KMS-11 (cell line): Measurements from ENCODE around the gene FBXO38.

ENCODE experiments used
- H2AFZ ChIP-seq: fragments of 200-600 bp; sonication (generic); 2 replicates; pipeline ENCODE4 v1.6.1; 2016; ENCODE audit warnings: antibody characterized with exemption, mixed run types, low read depth
- H3K27ac ChIP-seq: fragments of 200-600 bp; sonication (generic); 2 replicates; pipeline ENCODE4 v1.6.1; 2016; ENCODE audit warnings: mild to moderate bottlenecking, mixed run types
- H3K27me3 ChIP-seq: fragments of 200-600 bp; sonication (generic); 2 replicates; pipeline ENCODE4 v1.6.1; 2017; ENCODE audit warnings: mild to moderate bottlenecking, low read depth, mixed run types, moderate library complexity; ENCODE audit not compliant: insufficient read depth
- H3K36me3 ChIP-seq: fragments of 200-600 bp; sonication (generic); 2 replicates; pipeline ENCODE4 v1.6.1; 2017; ENCODE audit warnings: mild to moderate bottlenecking, mixed run types; ENCODE audit not compliant: insufficient read depth
- H3K4me1 ChIP-seq: fragments of 200-600 bp; sonication (generic); 2 replicates; pipeline ENCODE4 v1.6.1; 2016; ENCODE audit warnings: mild to moderate bottlenecking, low read depth, mixed run types; ENCODE audit not compliant: poor library complexity, severe bottlenecking
- H3K4me2 ChIP-seq: fragments of 200-600 bp; sonication (generic); 2 replicates; pipeline ENCODE4 v1.7.0; 2016; ENCODE audit warnings: mild to moderate bottlenecking, mixed run types
- H3K4me3 ChIP-seq: fragments of 200-600 bp; sonication (generic); IDR thresholded peaks from 2 replicates; pipeline ENCODE4 v1.6.1; 2017; ENCODE audit warnings: low read depth, low read length, mixed read lengths; ENCODE audit not compliant: insufficient read depth
- H3K79me2 ChIP-seq: fragments of 200-600 bp; sonication (generic); 2 replicates; pipeline ENCODE4 v1.6.1; 2016; ENCODE audit warnings: low read depth, mixed run types; ENCODE audit not compliant: insufficient read depth
- H3K9ac ChIP-seq: fragments of 200-600 bp; sonication (generic); 2 replicates; pipeline ENCODE4 v1.6.1; 2016; ENCODE audit warnings: mild to moderate bottlenecking, mixed run types
- H4K20me1 ChIP-seq: fragments of 200-600 bp; sonication (generic); 2 replicates; pipeline ENCODE4 v1.6.1; 2016; ENCODE audit warnings: mild to moderate bottlenecking, mixed run types; ENCODE audit not compliant: insufficient read depth
- CTCF ChIP-seq: fragments of 200-600 bp; sonication (generic); conservative IDR thresholded peaks from 2 replicates; pipeline ENCODE4 v1.6.1; 2017; ENCODE audit warnings: low read depth, mild to moderate bottlenecking, antibody characterized with exemption, low read length, moderate library complexity, mixed read lengths

The FBXO38 gene

GRCh38 chr5:148342371-148343045, 41.2 kb upstream of the FBXO38 start:
- H3K4me3 ChIP-seq, result no peak overlapping the region
- H3K36me3 ChIP-seq, result no peaks in the 10 kb centered on the region
- H3K27ac ChIP-seq, result no peak overlapping the region
- no peak for TF ChIP-seq CTCF
- no peaks in the 10 kb centered on the region for H3K27me3 ChIP-seq
- H3K4me2 ChIP-seq, result no peak overlapping the region
- no peak overlapping the region for H2AFZ ChIP-seq
- H4K20me1 ChIP-seq, result no peaks in the 10 kb centered on the region
- no peaks in the 10 kb centered on the region for H3K79me2 ChIP-seq
- no peak overlapping the region for H3K9ac ChIP-seq
- H3K4me1 ChIP-seq, result no peaks in the 10 kb centered on the region

GRCh38 chr5:148343046-148343407, 40.7 kb upstream of the FBXO38 start:
- no peak overlapping the region for H3K9ac ChIP-seq
- no peak overlapping the region for H3K4me3 ChIP-seq
- H3K4me2 ChIP-seq, result no peak overlapping the region
- H2AFZ ChIP-seq, result no peak overlapping the region
- no peaks in the 10 kb centered on the region for H3K79me2 ChIP-seq
- H4K20me1 ChIP-seq, result no peaks in the 10 kb centered on the region
- no peaks in the 10 kb centered on the region for H3K27me3 ChIP-seq
- TF ChIP-seq CTCF, result no peak
- H3K4me1 ChIP-seq, result no peaks in the 10 kb centered on the region
- no peaks in the 10 kb centered on the region for H3K36me3 ChIP-seq
- no peak overlapping the region for H3K27ac ChIP-seq

- no peak for TF ChIP-seq CTCF
- Histone ChIP-seq H3K27ac (no peak overlapping the region), H3K4me2 (no peak overlapping the region), H4K20me1 (no peaks in the 10 kb centered on the region), H3K9ac (no peak overlapping the region), H2AFZ (no peak overlapping the region), H3K79me2 (no peaks in the 10 kb centered on the region), H3K27me3 (no peaks in the 10 kb centered on the region), H3K4me1 (no peaks in the 10 kb centered on the region), H3K36me3 (no peaks in the 10 kb centered on the region), H3K4me3 (no peak overlapping the region)
Observed at GRCh38 chr5:148343603-148344487, 39.9 kb upstream of the FBXO38 start.

- no peak overlapping the region for H3K27ac ChIP-seq
- no peak overlapping the region for H3K9ac ChIP-seq
- H3K4me3 ChIP-seq, result no peak overlapping the region
- H3K79me2 ChIP-seq, result no peaks in the 10 kb centered on the region
- no peaks in the 10 kb centered on the region for H3K4me1 ChIP-seq
- no peak overlapping the region for H2AFZ ChIP-seq
- no peaks in the 10 kb centered on the region for H4K20me1 ChIP-seq
- H3K4me2 ChIP-seq, result no peak overlapping the region
- H3K36me3 ChIP-seq, result no peaks in the 10 kb centered on the region
- no peaks in the 10 kb centered on the region for H3K27me3 ChIP-seq
- no peak for TF ChIP-seq CTCF
Observed at GRCh38 chr5:148347706-148348105, 36.1 kb upstream of the FBXO38 start.
